Fibroblast of lung (primary cell): Measurements from ENCODE around the gene CYS1. TPM values are rescaled to one million over a fixed set of nuclear protein-coding genes. Genes with fewer than 3 reads are reported as not detected.
A peak's percentile ranks its signal among the peaks of the same experiment; 100 is the strongest.

Source experiments
- DNase-seq, 2 donors: peaks; one replicate each; pipeline versions ENCODE4 v3.0.0 to v3.0.0-alpha.2; 2010; ENCODE audit warnings: low read depth in 2 of 2
- H2AFZ ChIP-seq: 2 replicates; pipeline ENCODE4 v1.5.1; 2012; ENCODE audit warnings: low read length, control low read depth, inconsistent platforms
- H3K27ac ChIP-seq: 2 replicates; pipeline ENCODE4 v1.5.1; 2011; ENCODE audit warnings: low read length, control low read depth; ENCODE audit not compliant: insufficient read depth
- H3K27me3 ChIP-seq: 2 replicates; pipeline ENCODE4 v1.5.1; 2011; ENCODE audit warnings: mild to moderate bottlenecking, low read length; ENCODE audit not compliant: control insufficient read depth, insufficient read depth
- H3K36me3 ChIP-seq: 2 replicates; pipeline ENCODE4 v1.5.1; 2011; ENCODE audit warnings: low read length; ENCODE audit not compliant: control insufficient read depth, insufficient read depth
- H3K4me1 ChIP-seq: 2 replicates; pipeline ENCODE4 v1.5.1; 2011; ENCODE audit warnings: low read length; ENCODE audit not compliant: control insufficient read depth, insufficient read depth; ENCODE audit errors: extremely low read depth
- H3K4me2 ChIP-seq: 2 replicates; pipeline ENCODE4 v1.5.1; 2011; ENCODE audit warnings: low read length, control low read depth; ENCODE audit not compliant: insufficient read depth; ENCODE audit errors: extremely low read depth
- H3K4me3 ChIP-seq, 4 experiments: fragments of 200-600 bp in 1 of 4; sonication (generic) in 1 of 4; replicated peaks in 1 of 4; 2 replicates each; pipeline ENCODE4 v1.5.1; 2011 to 2016; ENCODE audit warnings: low read length in 4 of 4, low read depth in 3 of 4, mild to moderate bottlenecking in 3 of 4, control low read depth in 2 of 4, inconsistent platforms in 1 of 4, mixed read lengths in 1 of 4; ENCODE audit not compliant: insufficient read depth in 1 of 4; ENCODE audit errors: control extremely low read depth in 1 of 4
- H3K79me2 ChIP-seq: 2 replicates; pipeline ENCODE4 v1.5.1; 2012; ENCODE audit warnings: mild to moderate bottlenecking, low read length, inconsistent platforms; ENCODE audit not compliant: control insufficient read depth, insufficient read depth
- H3K9ac ChIP-seq: 2 replicates; pipeline ENCODE4 v1.5.1; 2011; ENCODE audit warnings: mild to moderate bottlenecking, low read length, control low read depth; ENCODE audit not compliant: insufficient read depth
- H3K9me3 ChIP-seq: 2 replicates; pipeline ENCODE4 v1.5.1; 2012; ENCODE audit warnings: low read depth, low read length; ENCODE audit not compliant: control insufficient read depth, insufficient read depth
- H4K20me1 ChIP-seq: 2 replicates; pipeline ENCODE4 v1.5.1; 2011; ENCODE audit warnings: low read length; ENCODE audit not compliant: control insufficient read depth, insufficient read depth; ENCODE audit errors: extremely low read depth
- CTCF ChIP-seq, 2 donors: IDR thresholded peaks in 1 of 2; conservative IDR thresholded peaks in 1 of 2; 1 replicate in 1 of 2; 2 replicates in 1 of 2; pipeline ENCODE4 v1.5.1; 2011 to 2012; ENCODE audit warnings: low read length in 2 of 2, control low read depth in 1 of 2, inconsistent platforms in 1 of 2, low read depth in 1 of 2, mild to moderate bottlenecking in 1 of 2
- EZH2 ChIP-seq: IDR thresholded peaks from 2 replicates; pipeline ENCODE4 v1.5.1; 2012; ENCODE audit warnings: low read length, control low read depth, mild to moderate bottlenecking; ENCODE audit errors: missing control alignments
- polyA plus RNA-seq, 2 donors: library from polyadenylated mRNA; depleted of rRNA in 1 of 2; stranded (reverse) in 1 of 2; unstranded in 1 of 2; fragments of >200 nt; gene quantifications; 2 replicates each; pipeline ENCODE4 v1.2.1, GENCODE V29; 2011 to 2012; ENCODE audit warnings: missing spikeins in 1 of 2
- total RNA-seq: library from RNA; depleted of rRNA; stranded (reverse); fragments of >200 nt; gene quantifications from 2 replicates; pipeline ENCODE4 v1.2.1, GENCODE V29; 2014

CYS1 gene
- total and polyA plus RNA-seq, 2 donors (not counting 1 experiment from before 2014, with no cell fraction given): 0.31 to 5.1 TPM

GRCh38 chr2:10084223-10084865, 4.1 kb upstream of the CYS1 start:
- no peak overlapping the region for H3K9ac ChIP-seq
- H3K27ac ChIP-seq: no peak overlapping the region
- no peak overlapping the region for H2AFZ ChIP-seq
- H4K20me1 ChIP-seq: no peaks in the 10 kb centered on the region
- H3K27me3 ChIP-seq: peaks cover 32% of the 10 kb centered on the region
- no peak overlapping the region for H3K4me3 ChIP-seq
- H3K36me3 ChIP-seq: no peaks in the 10 kb centered on the region
- H3K4me2 ChIP-seq: no peak overlapping the region
- TF ChIP-seq CTCF (conservative IDR thresholded peaks at IDR 0.05 in 1 of 2, IDR thresholded peaks at IDR 0.05 in 1 of 2; ENCODE audit: low read depth in 1 of 2, low read length in 2 of 2) (no peak), EZH2 (no peak)
- H3K4me1 ChIP-seq: no peaks in the 10 kb centered on the region
- DNase-seq: no peak
- H3K9me3 ChIP-seq: no peaks in the 10 kb centered on the region
- no peaks in the 10 kb centered on the region for H3K79me2 ChIP-seq

GRCh38 chr2:10083692-10084211, 3.5 kb upstream of the CYS1 start:
- TF ChIP-seq EZH2 (no peak), CTCF (conservative IDR thresholded peaks at IDR 0.05 in 1 of 2, IDR thresholded peaks at IDR 0.05 in 1 of 2; ENCODE audit: low read depth in 1 of 2, low read length in 2 of 2) (no peak)
- Histone ChIP-seq H3K79me2 (no peaks in the 10 kb centered on the region), H3K9me3 (no peaks in the 10 kb centered on the region), H3K27me3 (peaks cover 29% of the 10 kb centered on the region), H2AFZ (no peak overlapping the region), H3K9ac (no peak overlapping the region), H3K4me2 (no peak overlapping the region), H4K20me1 (no peaks in the 10 kb centered on the region), H3K4me1 (no peaks in the 10 kb centered on the region), H3K4me3 (no peak overlapping the region), H3K36me3 (no peaks in the 10 kb centered on the region), H3K27ac (no peak overlapping the region)
- no peak for DNase-seq

- TF ChIP-seq CTCF (conservative IDR thresholded peaks at IDR 0.05 in 1 of 2, IDR thresholded peaks at IDR 0.05 in 1 of 2; ENCODE audit: low read depth in 1 of 2, low read length in 2 of 2): no peak
- peak; percentile 11 for TF ChIP-seq EZH2
- Histone ChIP-seq H3K4me1 (no peaks in the 10 kb centered on the region), H3K27me3 (peaks cover 33% of the 10 kb centered on the region), H3K27ac (no peak overlapping the region), H4K20me1 (no peaks in the 10 kb centered on the region), H3K79me2 (no peaks in the 10 kb centered on the region), H3K4me2 (peak overlapping the region; percentile 5), H3K9me3 (no peaks in the 10 kb centered on the region), H3K9ac (no peak overlapping the region), H3K36me3 (no peaks in the 10 kb centered on the region), H3K4me3 (no peak overlapping the region), H2AFZ (no peak overlapping the region)
- no peak for DNase-seq
Measured at GRCh38 chr2:10083046-10083445, 2.8 kb upstream of the CYS1 start.
